Large intestine (tissue), 3 donors: ENCODE results near the gene SLC12A4. TPM values are rescaled to one million over a fixed set of nuclear protein-coding genes. Genes with fewer than 3 reads are reported as not detected.
A peak's percentile ranks its signal among the peaks of the same experiment; 100 is the strongest.

Experiments
- DNase-seq, 2 donors: peaks; one replicate each; pipeline versions ENCODE4 v3.0.0 to v3.0.0-alpha.2; 2013
- H3K27ac ChIP-seq: one replicate; pipeline ENCODE4 v1.5.1; 2013; ENCODE audit warnings: low read length
- H3K27me3 ChIP-seq: 2 replicates; pipeline ENCODE4 v1.6.1; 2013; ENCODE audit warnings: low read length; ENCODE audit not compliant: control insufficient read depth, insufficient read depth
- H3K36me3 ChIP-seq: 2 replicates; pipeline ENCODE4 v1.6.1; 2013; ENCODE audit warnings: low read length; ENCODE audit not compliant: control insufficient read depth, insufficient read depth
- H3K4me1 ChIP-seq: one replicate; pipeline ENCODE4 v1.6.1; 2013; ENCODE audit warnings: low read length; ENCODE audit not compliant: control insufficient read depth, insufficient read depth
- H3K4me3 ChIP-seq: one replicate; pipeline ENCODE4 v1.5.1; 2013; ENCODE audit warnings: low read length
- H3K9me3 ChIP-seq: one replicate; pipeline ENCODE4 v1.6.1; 2013; ENCODE audit warnings: mild to moderate bottlenecking, low read depth, low read length, moderate library complexity; ENCODE audit not compliant: control insufficient read depth
- WGBS: methylation state at CpG from one replicate; pipeline ENCODE4 v1.1.5; 2013; ENCODE audit warnings: low lambda C conversion rate; ENCODE audit not compliant: insufficient coverage; 5-methylcytosine and 5-hydroxymethylcytosine counted together
- polyA plus RNA-seq: library from polyadenylated mRNA; unstranded; fragments of 120-200 nt; gene quantifications from one replicate; pipeline ENCODE4 v1.2.1, GENCODE V29; 2013

SLC12A4 gene
- polyA plus RNA-seq, 1 donor: 25.5 TPM

DNA sequence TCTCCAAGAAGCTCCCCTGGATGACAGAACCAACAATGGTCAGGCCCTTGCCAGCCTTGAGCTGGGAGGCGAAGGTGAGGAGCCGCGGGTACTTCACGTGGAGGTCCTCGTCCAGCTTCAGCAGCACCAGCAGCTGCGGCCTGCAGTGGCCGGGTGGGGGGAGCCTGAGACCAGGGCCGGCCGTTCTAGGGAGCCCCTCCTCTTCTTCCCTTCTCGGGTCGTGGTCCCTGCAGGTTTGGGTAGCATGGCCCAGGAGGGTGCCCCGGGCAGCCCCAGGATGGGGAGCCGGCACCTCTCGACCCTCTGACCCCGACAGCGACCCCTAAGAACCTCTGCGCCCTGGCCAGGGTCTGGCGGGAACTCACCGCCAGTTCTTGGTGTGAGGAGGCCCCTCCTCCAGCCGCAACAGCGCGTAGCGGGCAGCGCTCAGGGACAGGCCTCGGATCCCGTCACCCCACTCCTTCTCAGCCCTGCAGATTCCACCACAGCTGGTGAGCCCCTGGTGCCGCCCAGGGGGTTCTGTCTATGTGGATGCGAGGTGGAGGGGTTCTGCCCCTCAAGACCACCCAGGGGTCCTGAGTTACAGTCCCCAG, 21.4 kb downstream of the SLC12A4 start:
- DNase-seq: no peak
- WGBS: no CpG with 5 or more reads among the region's 28 CpGs
- H3K27me3 ChIP-seq: no peaks in the 10 kb centered on the region
- H3K4me3 ChIP-seq: no peak overlapping the region
- H3K4me1 ChIP-seq: peaks cover 11% of the 10 kb centered on the region
- peaks cover 10% of the 10 kb centered on the region for H3K9me3 ChIP-seq
- peaks cover 73% of the 10 kb centered on the region for H3K36me3 ChIP-seq
- no peak overlapping the region for H3K27ac ChIP-seq

DNA sequence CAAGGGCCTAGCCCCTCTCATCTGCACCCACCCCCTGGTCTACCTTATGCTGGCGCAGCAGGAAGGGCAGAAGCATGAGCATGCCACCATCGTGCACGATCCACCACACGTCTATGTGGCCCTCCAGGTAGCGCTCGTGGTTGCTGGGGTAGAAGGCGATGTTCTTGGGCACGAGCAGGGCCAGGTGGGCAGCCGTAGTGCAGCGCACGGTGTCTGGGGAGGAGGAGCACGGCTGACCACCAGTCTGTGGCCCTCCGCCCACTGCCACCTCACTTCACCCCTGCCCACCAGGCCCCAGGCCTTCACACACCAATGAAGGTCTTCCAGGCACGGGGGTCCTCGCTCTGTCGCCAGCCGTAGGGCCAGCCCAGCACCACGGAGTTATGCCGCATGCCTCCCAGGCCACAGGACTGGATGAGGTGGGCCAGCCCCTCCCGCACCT, 22.3 kb downstream of the SLC12A4 start:
- Histone ChIP-seq H3K36me3 (peaks cover 65% of the 10 kb centered on the region), H3K27ac (no peak overlapping the region), H3K4me1 (peaks cover 11% of the 10 kb centered on the region), H3K9me3 (peaks cover 10% of the 10 kb centered on the region), H3K4me3 (no peak overlapping the region), H3K27me3 (no peaks in the 10 kb centered on the region)
- DNase-seq: no peak
- no CpG with 5 or more reads among the region's 20 CpGs for WGBS

DNA sequence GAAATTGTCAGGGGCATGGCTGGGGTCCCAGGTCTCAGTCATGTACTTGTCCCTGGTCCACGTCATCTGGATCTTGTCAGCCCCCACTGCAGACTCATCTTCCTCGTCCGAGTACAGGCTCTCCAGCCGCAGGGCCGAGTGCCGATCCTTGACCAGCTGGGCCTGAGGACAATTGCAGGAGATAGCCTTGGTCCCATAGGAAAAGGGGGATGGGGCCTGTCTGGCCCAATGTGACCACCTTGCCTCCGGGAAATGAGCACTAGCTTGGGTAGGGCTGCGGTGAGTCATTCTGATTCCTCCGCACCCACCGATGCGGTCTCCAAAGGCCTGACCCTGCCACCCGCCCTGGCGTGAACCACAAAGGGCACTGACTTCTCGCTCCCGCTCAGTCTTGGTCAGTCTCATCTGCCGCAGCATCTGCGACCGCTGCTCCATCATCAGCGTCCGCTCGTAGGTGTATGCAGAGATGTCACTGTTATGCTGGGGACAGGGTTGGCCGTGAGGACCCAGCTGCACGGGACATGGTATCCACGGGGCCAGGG, 23.0 kb downstream of the SLC12A4 start:
- Histone ChIP-seq H3K4me3 (no peak overlapping the region), H3K27me3 (no peaks in the 10 kb centered on the region), H3K27ac (no peak overlapping the region), H3K36me3 (peaks cover 58% of the 10 kb centered on the region), H3K4me1 (peaks cover 11% of the 10 kb centered on the region), H3K9me3 (peaks cover 10% of the 10 kb centered on the region)
- WGBS: no CpG with 5 or more reads among the region's 24 CpGs
- no peak for DNase-seq

DNA sequence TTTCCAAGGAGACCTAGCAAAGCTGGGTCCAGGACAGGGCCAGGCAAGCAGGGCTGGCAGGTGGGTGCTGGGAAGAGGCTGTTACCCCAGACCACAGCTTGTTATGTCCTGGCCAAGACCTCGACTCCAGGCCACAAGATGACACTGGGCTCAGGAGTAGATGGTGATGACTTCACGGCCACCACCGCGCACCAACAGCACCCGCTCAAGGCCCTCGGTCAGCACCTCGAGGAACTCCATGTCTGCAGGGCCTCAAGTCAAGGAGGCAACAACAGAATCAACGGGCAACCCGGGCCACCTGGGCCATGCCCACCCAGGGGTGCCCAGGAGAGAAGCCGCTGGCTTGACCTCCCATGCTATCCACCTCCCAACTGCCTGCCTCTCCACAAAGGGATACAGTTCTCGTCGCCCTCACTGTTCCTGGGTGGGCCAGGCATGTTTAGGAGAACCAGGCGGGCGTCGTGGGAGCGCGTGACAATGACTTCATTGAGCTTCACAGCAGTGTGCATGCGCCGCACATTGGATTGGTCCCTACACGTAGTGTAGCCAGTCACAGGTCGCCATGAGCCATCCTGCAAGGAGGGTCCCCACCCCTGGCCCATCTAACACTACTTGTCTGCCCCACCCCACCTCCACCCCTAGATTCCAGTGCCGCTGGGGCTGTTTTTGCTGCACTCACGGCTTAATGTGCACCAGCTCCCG, 23.6 kb downstream of the SLC12A4 start:
- H3K4me1 ChIP-seq: peaks cover 11% of the 10 kb centered on the region
- no CpG with 5 or more reads among the region's 24 CpGs for WGBS
- peaks cover 10% of the 10 kb centered on the region for H3K9me3 ChIP-seq
- H3K27ac ChIP-seq: no peak overlapping the region
- no peaks in the 10 kb centered on the region for H3K27me3 ChIP-seq
- peaks cover 53% of the 10 kb centered on the region for H3K36me3 ChIP-seq
- no peak overlapping the region for H3K4me3 ChIP-seq
- DNase-seq: no peak

DNA sequence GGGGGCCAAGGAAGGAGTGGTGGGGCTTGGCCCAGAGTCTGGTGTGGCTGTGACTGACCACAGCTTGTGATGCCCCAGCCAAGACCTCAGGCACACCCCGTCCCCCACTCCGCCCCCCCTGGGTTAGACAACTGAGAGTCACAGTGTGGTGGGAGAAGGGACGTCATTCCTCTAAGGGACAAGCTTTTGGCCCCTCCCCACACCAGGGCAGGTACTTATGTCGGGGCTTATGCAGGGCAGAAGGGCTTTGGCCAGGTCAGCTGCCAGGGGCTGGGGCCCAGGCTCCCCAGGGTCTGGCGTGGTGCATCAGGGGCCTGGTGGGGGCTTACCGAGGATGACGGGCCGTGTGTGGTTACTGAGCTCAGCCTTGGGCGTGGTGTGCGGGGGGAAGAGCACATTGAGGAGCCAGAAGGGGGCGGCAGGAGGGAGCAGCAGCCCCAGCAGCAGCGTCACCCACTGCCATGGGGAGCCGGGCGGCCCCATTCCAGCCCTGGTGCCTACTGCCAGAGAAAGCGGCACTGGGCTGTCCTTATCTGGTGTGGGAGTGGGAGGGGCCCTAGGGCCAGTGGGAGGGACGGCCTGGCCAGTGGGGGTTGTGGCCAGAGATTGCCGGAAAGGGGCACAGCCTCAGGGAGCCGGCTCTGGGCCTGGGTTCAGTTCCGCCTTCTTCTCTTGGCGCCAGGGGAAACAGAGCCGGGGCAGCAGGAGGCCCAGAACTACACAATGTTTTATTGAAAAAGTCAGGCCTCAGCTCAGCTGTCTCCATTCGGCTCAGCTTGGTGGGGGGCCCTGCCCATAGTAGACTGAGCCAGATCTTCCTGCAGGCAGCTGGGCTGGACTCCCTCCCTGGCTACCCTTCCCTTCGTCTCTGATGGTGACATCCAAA, 24.6 kb downstream of the SLC12A4 start, which contains the start of gene LCAT:
Gene LCAT, minus strand, starts transcription at position 502 of the 886 bp plus-strand sequence. Its CDS starts 19 bp downstream, at position 483.
- no peak within 1 kb of the TSS for H3K27ac ChIP-seq
- WGBS: no CpG with 5 or more reads among the region's 23 CpGs
- peaks cover 48% of the 10 kb centered on the region for H3K36me3 ChIP-seq

DNA sequence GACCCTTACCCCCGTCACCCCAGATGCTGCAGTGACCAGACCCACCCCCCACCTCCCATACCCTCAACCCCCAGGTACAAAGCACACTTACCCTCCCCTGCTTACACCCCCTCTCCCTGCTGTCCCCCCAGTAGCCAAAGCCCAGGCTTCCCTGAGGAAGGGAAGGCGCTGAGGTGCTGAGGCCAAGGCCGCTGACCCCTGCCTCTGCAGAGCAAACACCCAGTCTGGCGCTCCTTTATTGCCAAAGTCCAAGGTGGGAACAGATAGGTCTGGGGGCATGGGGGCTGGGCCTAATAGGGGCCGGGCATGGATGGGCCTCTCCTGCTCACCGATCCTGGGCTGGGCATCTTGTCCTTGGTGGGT, 25.2 kb downstream of the SLC12A4 start:
- Histone ChIP-seq H3K9me3 (peaks cover 10% of the 10 kb centered on the region), H3K27me3 (no peaks in the 10 kb centered on the region), H3K27ac (no peak overlapping the region), H3K36me3 (peaks cover 42% of the 10 kb centered on the region), H3K4me1 (peaks cover 11% of the 10 kb centered on the region), H3K4me3 (no peak overlapping the region)
- DNase-seq: no peak
- WGBS: no CpG with 5 or more reads among the region's 6 CpGs

More for the DNA sequence above, 24.6 kb downstream of the SLC12A4 start, which contains the start of gene LCAT:
- Histone ChIP-seq H3K27me3 (no peaks in the 10 kb centered on the region), H3K4me3 (no peak within 1 kb of the TSS), H3K4me1 (peaks cover 11% of the 10 kb centered on the region), H3K9me3 (peaks cover 10% of the 10 kb centered on the region)
- no peak for DNase-seq

DNA sequence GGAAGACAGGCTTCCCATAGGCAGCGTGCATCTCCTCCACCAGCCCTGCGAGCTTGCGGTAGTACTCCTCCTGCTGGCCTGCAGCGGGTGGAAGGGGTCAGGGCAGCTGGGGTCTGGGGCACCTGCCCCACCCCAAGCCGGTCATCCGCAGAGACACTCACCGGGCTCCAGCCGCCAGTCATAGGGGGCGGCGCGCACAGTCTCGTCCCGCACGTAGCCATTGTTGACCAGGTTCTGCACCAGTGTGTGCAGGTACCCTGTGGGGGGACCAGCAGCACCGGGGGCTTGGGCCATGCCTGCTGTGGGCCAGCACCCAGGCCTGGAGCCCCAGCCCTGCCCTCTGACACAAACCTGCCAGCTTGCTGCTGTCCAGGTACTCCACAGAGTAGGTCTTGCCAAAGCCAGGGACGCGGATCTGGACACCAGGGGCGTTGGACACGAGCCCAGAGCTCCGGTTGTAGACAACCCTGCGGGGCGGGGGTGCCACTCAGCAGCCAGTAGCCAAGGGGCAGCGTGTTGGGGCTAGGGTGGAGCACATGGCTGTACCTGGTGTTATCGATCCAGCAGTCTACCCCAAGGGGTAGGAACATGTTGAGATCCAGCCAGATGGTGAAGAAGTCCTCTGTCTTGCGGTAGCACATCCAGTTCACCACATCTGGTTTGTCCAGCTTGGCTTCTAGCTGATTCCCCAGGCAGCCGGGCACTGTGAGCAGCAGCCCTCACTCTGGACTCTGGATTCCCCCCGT, 25.8 kb downstream of the SLC12A4 start:
- peaks cover 37% of the 10 kb centered on the region for H3K36me3 ChIP-seq
- H3K27ac ChIP-seq: no peak overlapping the region
- peaks cover 10% of the 10 kb centered on the region for H3K9me3 ChIP-seq
- no peaks in the 10 kb centered on the region for H3K27me3 ChIP-seq
- no peak overlapping the region for H3K4me3 ChIP-seq
- no peak for DNase-seq
- H3K4me1 ChIP-seq: peaks cover 11% of the 10 kb centered on the region
- WGBS: no CpG with 5 or more reads among the region's 27 CpGs

DNA sequence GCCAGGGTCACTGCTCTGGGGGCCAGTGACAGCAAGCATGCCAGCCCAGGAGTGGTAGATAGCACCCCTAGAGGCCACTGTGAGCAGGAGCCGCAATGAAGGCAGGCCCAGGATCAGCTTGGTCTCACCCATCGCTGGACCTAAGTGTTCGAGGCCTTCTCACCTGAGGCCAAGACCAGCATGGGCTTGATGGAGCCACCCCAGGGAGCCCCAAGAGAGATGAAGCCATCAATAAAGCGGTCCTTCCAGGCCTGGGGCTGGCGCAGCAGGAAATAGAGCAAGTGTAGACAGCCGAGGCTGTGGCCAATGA, 26.3 kb downstream of the SLC12A4 start:
- peak in 1 of 2 donors; percentile 33 for DNase-seq
- Histone ChIP-seq H3K4me1 (peaks cover 15% of the 10 kb centered on the region), H3K27ac (no peak overlapping the region), H3K27me3 (no peaks in the 10 kb centered on the region), H3K36me3 (peaks cover 31% of the 10 kb centered on the region), H3K4me3 (no peak overlapping the region), H3K9me3 (peaks cover 5% of the 10 kb centered on the region)
- WGBS: no CpG with 5 or more reads among the region's 6 CpGs

DNA sequence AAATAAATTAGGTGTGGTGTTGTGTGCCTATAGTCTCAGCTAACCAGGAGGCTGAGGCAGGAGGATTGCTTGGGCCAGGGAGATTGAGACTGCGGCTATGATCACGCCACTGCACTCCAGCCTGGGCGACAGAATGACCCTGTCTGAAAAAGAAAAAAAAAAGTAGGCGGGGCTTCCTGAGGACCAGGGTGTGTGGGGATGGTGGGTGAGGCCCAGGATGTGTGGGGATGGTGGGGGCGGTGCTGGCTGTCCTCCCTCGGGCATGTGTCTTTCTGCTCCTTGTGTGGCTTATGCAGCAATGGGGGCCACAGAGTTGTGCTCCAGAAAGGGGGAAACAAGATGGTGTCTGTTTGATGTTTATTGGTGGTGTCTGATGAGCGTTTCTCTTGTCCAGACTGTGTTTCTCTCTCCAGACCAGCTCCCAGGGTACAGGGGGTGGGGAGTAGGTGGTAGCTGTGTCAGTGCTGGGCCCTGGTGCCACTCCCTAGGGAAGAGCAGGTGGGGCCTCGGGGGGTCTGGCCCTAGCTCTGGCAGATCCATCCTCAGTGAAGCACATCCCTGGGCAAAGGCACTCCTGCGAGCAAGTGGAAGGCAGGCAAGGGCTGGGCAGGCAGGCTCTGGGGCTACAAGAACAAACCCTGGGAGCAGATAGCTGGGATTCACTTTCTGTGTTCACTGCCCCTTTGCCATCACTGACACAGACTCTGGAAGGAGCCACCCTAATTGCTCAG, 26.8 kb downstream of the SLC12A4 start:
- peaks cover 26% of the 10 kb centered on the region for H3K36me3 ChIP-seq
- no CpG with 5 or more reads among the region's 9 CpGs for WGBS
- H3K27ac ChIP-seq: no peak overlapping the region
- DNase-seq: no peak
- H3K9me3 ChIP-seq: peaks cover under 1% of the 10 kb centered on the region
- H3K27me3 ChIP-seq: no peaks in the 10 kb centered on the region
- H3K4me1 ChIP-seq: peaks cover 19% of the 10 kb centered on the region
- no peak overlapping the region for H3K4me3 ChIP-seq
